CD14-positive monocyte (primary cell): ENCODE results near the gene NCAM1. TPM values are rescaled to one million over a fixed set of nuclear protein-coding genes. Genes with fewer than 3 reads are reported as not detected.

ENCODE experiments used
- DNase-seq, 3 donors: peaks; one replicate each; pipeline ENCODE4 v3.0.0-alpha.2; 2011 to 2022
- H2AFZ ChIP-seq: 2 replicates; pipeline ENCODE4 v1.6.0; 2012; ENCODE audit warnings: mild to moderate bottlenecking, low read depth, low read length, inconsistent platforms; ENCODE audit not compliant: insufficient read depth, poor library complexity, severe bottlenecking
- H3K27ac ChIP-seq, 2 donors: 1 replicate in 1 of 2; 2 replicates in 1 of 2; pipeline ENCODE4 v1.5.1; 2012 to 2013; ENCODE audit warnings: low read length in 2 of 2, control low read depth in 1 of 2, inconsistent platforms in 1 of 2, low read depth in 1 of 2, mild to moderate bottlenecking in 1 of 2
- H3K27me3 ChIP-seq, 2 donors: one replicate each; pipeline versions ENCODE4 v1.6.0 to v1.6.1; 2011 to 2013; ENCODE audit warnings: low read length in 2 of 2; ENCODE audit not compliant: control insufficient read depth in 2 of 2, insufficient read depth in 2 of 2
- H3K36me3 ChIP-seq, 2 donors: replicated peaks in 1 of 2; 1 replicate in 1 of 2; 2 replicates in 1 of 2; pipeline versions ENCODE4 v1.5.1 to v1.6.1; 2012 to 2013; ENCODE audit warnings: low read length in 2 of 2, control low read depth in 1 of 2, inconsistent platforms in 1 of 2, mild to moderate bottlenecking in 1 of 2; ENCODE audit not compliant: insufficient read depth in 2 of 2, control insufficient read depth in 1 of 2
- H3K4me1 ChIP-seq, 2 donors: 1 replicate in 1 of 2; 2 replicates in 1 of 2; pipeline versions ENCODE4 v1.5.1 to v1.6.1; 2012 to 2013; ENCODE audit warnings: low read length in 2 of 2, control low read depth in 1 of 2, inconsistent platforms in 1 of 2, mild to moderate bottlenecking in 1 of 2, moderate library complexity in 1 of 2; ENCODE audit not compliant: insufficient read depth in 2 of 2, control insufficient read depth in 1 of 2
- H3K4me2 ChIP-seq: replicated peaks from 2 replicates; pipeline ENCODE3; 2012; ENCODE audit warnings: low read length, moderate library complexity, mild to moderate bottlenecking; ENCODE audit not compliant: poor library complexity, severe bottlenecking; ENCODE audit errors: extremely low read depth
- H3K4me3 ChIP-seq, 3 experiments: fragments of 200-600 bp in 1 of 3; sonication (generic) in 1 of 3; replicated peaks in 1 of 3; 1 replicate in 2 of 3; 2 replicates in 1 of 3; pipeline ENCODE4 v1.5.1; 2011 to 2013; ENCODE audit warnings: low read length in 3 of 3, mild to moderate bottlenecking in 3 of 3, control low read depth in 2 of 3, low read depth in 2 of 3, inconsistent platforms in 1 of 3, moderate library complexity in 1 of 3
- H3K79me2 ChIP-seq: 2 replicates; pipeline ENCODE4 v1.6.0; 2012; ENCODE audit warnings: mild to moderate bottlenecking, control low read depth, inconsistent platforms, low read length, moderate library complexity; ENCODE audit not compliant: insufficient read depth
- H3K9ac ChIP-seq: 2 replicates; pipeline ENCODE4 v1.6.0; 2017; ENCODE audit warnings: low read length, mild to moderate bottlenecking; ENCODE audit not compliant: insufficient read depth, poor library complexity, severe bottlenecking
- H3K9me3 ChIP-seq, 2 donors: replicated peaks in 1 of 2; 1 replicate in 1 of 2; 2 replicates in 1 of 2; pipeline versions ENCODE4 v1.5.1 to v1.6.1; 2012 to 2013; ENCODE audit warnings: low read length in 2 of 2, control low read depth in 1 of 2; ENCODE audit not compliant: control insufficient read depth in 1 of 2, insufficient read depth in 1 of 2
- H4K20me1 ChIP-seq: 2 replicates; pipeline ENCODE4 v1.6.0; 2012; ENCODE audit warnings: mild to moderate bottlenecking, low read length, control low read depth, moderate library complexity; ENCODE audit not compliant: insufficient read depth
- H3K27ac Mint-ChIP-seq, 7 donors: one replicate each; pipeline ENCODE4 v1.8.0; 2020; ENCODE audit warnings: mild to moderate bottlenecking in 7 of 7, mixed read lengths in 7 of 7, moderate library complexity in 6 of 7, inconsistent platforms in 2 of 7
- H3K27me3 Mint-ChIP-seq, 3 donors: one replicate each; pipeline ENCODE4 v1.8.0; 2021 to 2022; ENCODE audit warnings: low read depth in 3 of 3, mild to moderate bottlenecking in 3 of 3, mixed read lengths in 3 of 3, moderate library complexity in 3 of 3, inconsistent platforms in 1 of 3
- H3K36me3 Mint-ChIP-seq, 2 donors: one replicate each; pipeline ENCODE4 v1.8.0; 2020; ENCODE audit warnings: mixed read lengths in 2 of 2, inconsistent platforms in 1 of 2, mild to moderate bottlenecking in 1 of 2
- H3K4me1 Mint-ChIP-seq: one replicate; pipeline ENCODE4 v1.8.0; 2020; ENCODE audit warnings: mild to moderate bottlenecking, mixed read lengths
- H3K4me3 Mint-ChIP-seq, 2 donors: one replicate each; pipeline ENCODE4 v1.8.0; 2020; ENCODE audit warnings: mild to moderate bottlenecking in 2 of 2, mixed read lengths in 2 of 2, moderate library complexity in 1 of 2
- H3K9me3 Mint-ChIP-seq, 7 donors: one replicate each; pipeline ENCODE4 v1.8.0; 2020 to 2022; ENCODE audit warnings: mixed read lengths in 7 of 7, mild to moderate bottlenecking in 6 of 7, moderate library complexity in 6 of 7, inconsistent platforms in 2 of 7
- WGBS: methylation state at CpG from one replicate; pipeline ENCODE4 v1.1.5; 2013; ENCODE audit warnings: missing lambda C conversion rate; ENCODE audit not compliant: insufficient coverage; 5-methylcytosine and 5-hydroxymethylcytosine counted together
- intact Hi-C, 2 donors: fragments of 100-400 bp; cut with micrococcal nuclease; formaldehyde crosslinking; loops; one replicate each; pipeline versions ENCODE4 v1.15.0 to v1.15.1; 2023
- polyA plus RNA-seq, 3 donors: library from polyadenylated mRNA; depleted of rRNA in 1 of 3; unstranded in 2 of 3; stranded (reverse) in 1 of 3; fragments of 300-500 nt in 2 of 3; fragments of >200 nt in 1 of 3; fragmentation: Illumina TruSeq in 2 of 3; gene quantifications; 1 replicate in 2 of 3; 2 replicates in 1 of 3; pipeline ENCODE4 v1.2.3, GENCODE V29; 2012 to 2021
- TF ChIP-seq, protein P1 (sequence below): fragments of 200-600 bp; IDR thresholded peaks from one replicate; pipeline ENCODE4 v1.8.0; 2022; ENCODE audit warnings: antibody characterized with exemption, mild to moderate bottlenecking

The NCAM1 gene
- polyA plus RNA-seq, 3 donors: 0.65 to 0.69 TPM; not detected in 1

DNA sequence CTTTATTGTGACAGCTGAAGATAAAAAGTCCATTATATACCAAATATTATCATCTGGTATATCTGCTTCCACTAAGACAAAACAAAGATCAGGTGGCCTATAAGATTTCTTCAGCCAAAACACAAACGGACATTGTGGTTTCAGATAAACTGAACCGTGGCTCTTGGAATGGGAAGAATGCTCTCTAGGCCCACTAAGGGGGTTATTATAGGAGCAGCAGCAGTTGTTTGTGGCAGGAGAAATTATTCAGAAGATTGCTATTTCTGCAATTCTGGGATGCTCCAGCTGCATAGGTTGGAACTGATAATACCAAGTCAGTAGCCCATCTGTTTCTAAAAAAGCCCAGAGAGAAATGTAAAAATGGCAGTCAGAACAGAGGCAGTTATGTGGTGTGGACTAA lies 145.3 kb downstream of the NCAM1 start:
- no peaks in the 10 kb centered on the region for H3K79me2 ChIP-seq
- H2AFZ ChIP-seq: no peak overlapping the region
- no peak for DNase-seq
- peaks cover 0 to 3% of the 10 kb centered on the region in 2 donors for H3K27me3 ChIP-seq
- H3K4me2 ChIP-seq: no peak overlapping the region
- H3K9ac ChIP-seq: no peak overlapping the region
- no peaks in the 10 kb centered on the region for H3K9me3 ChIP-seq
- no peaks in the 10 kb centered on the region for H3K9me3 Mint-ChIP-seq
- 20% methylated on average over 1 of the region's 2 CpGs for WGBS
- intact Hi-C loops: no loop called here
- no peaks in the 10 kb centered on the region for H3K4me1 ChIP-seq
- peaks cover 4 to 10% (median 4%) of the 10 kb centered on the region in 3 donors for H3K27me3 Mint-ChIP-seq
- no peaks in the 10 kb centered on the region for H3K4me1 Mint-ChIP-seq
- H4K20me1 ChIP-seq: no peaks in the 10 kb centered on the region
- H3K27ac Mint-ChIP-seq: no peak overlapping the region
- TF ChIP-seq, protein P1, sequence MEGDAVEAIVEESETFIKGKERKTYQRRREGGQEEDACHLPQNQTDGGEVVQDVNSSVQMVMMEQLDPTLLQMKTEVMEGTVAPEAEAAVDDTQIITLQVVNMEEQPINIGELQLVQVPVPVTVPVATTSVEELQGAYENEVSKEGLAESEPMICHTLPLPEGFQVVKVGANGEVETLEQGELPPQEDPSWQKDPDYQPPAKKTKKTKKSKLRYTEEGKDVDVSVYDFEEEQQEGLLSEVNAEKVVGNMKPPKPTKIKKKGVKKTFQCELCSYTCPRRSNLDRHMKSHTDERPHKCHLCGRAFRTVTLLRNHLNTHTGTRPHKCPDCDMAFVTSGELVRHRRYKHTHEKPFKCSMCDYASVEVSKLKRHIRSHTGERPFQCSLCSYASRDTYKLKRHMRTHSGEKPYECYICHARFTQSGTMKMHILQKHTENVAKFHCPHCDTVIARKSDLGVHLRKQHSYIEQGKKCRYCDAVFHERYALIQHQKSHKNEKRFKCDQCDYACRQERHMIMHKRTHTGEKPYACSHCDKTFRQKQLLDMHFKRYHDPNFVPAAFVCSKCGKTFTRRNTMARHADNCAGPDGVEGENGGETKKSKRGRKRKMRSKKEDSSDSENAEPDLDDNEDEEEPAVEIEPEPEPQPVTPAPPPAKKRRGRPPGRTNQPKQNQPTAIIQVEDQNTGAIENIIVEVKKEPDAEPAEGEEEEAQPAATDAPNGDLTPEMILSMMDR: no peak
- H3K36me3 Mint-ChIP-seq: no peaks in the 10 kb centered on the region
- no peak overlapping the region for H3K4me3 Mint-ChIP-seq
- H3K4me3 ChIP-seq: no peak overlapping the region
- no peaks in the 10 kb centered on the region for H3K36me3 ChIP-seq
- H3K27ac ChIP-seq: no peak overlapping the region

DNA sequence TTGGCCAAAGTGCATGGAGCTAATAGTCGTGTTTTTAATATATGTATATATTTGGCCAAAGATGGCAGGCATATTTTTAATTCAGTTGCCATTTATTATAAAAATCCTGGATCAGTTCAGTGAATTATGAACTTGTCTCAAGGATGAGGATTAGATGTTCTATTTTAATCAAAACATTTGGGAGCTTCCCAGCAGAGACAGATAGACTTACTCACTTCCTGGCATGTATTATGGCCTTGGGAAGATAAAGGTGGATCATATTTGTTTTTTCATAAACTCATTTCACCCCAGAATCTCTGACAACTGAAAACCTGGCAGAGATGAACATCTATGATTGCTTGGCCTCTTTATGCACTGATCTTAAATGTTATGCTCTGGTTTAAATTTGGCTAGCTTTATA lies 148.8 kb downstream of the NCAM1 start:
- WGBS: no CpG with 5 or more reads among the region's 1 CpG

More for the DNA sequence above, 148.8 kb downstream of the NCAM1 start:
- no peak overlapping the region for H3K4me3 Mint-ChIP-seq
- Histone ChIP-seq H2AFZ (no peak overlapping the region), H3K9ac (no peak overlapping the region), H3K27me3 (no peaks in the 10 kb centered on the region), H3K9me3 (no peaks in the 10 kb centered on the region), H3K27ac (no peak overlapping the region), H3K36me3 (no peaks in the 10 kb centered on the region), H3K4me3 (no peak overlapping the region), H3K4me1 (peaks cover 0 to 6% of the 10 kb centered on the region in 2 donors), H4K20me1 (no peaks in the 10 kb centered on the region), H3K4me2 (no peak overlapping the region), H3K79me2 (no peaks in the 10 kb centered on the region)
- peaks cover 3% of the 10 kb centered on the region for H3K4me1 Mint-ChIP-seq
- intact Hi-C loops: no loop called here
- H3K36me3 Mint-ChIP-seq: no peaks in the 10 kb centered on the region
- H3K27me3 Mint-ChIP-seq: peaks cover 2 to 6% (median 5%) of the 10 kb centered on the region in 3 donors
- no peak for DNase-seq
- TF ChIP-seq, protein P1: no peak
- no peak overlapping the region for H3K27ac Mint-ChIP-seq
- no peaks in the 10 kb centered on the region for H3K9me3 Mint-ChIP-seq
